ENCODE data around the gene NEURL3.

Gene NEURL3

GRCh38 chr2:96527286-96528005 is 22.3 kb upstream of the NEURL3 start:
- DNase-seq (ENCODE audit: low read depth): peak; percentile 50

- DNase-seq (ENCODE audit: low read depth): no peak
Observed at GRCh38 chr2:96526615-96527285, 21.6 kb upstream of the NEURL3 start.

GRCh38 chr2:96526101-96526591 is 21.0 kb upstream of the NEURL3 start:
- no peak for DNase-seq (ENCODE audit: low read depth)

- DNase-seq (ENCODE audit: low read depth): no peak
Observed at GRCh38 chr2:96525211-96525507, 20.0 kb upstream of the NEURL3 start.

GRCh38 chr2:96524482-96525210 is 19.5 kb upstream of the NEURL3 start:
- no peak for DNase-seq (ENCODE audit: low read depth)

GRCh38 chr2:96523659-96524481 is 18.7 kb upstream of the NEURL3 start:
- DNase-seq (ENCODE audit: low read depth): no peak

- no peak for DNase-seq (ENCODE audit: low read depth)
Observed at GRCh38 chr2:96522304-96523203, 17.4 kb upstream of the NEURL3 start.

GRCh38 chr2:96521219-96521618 is 16.1 kb upstream of the NEURL3 start:
- DNase-seq (ENCODE audit: low read depth): no peak

GRCh38 chr2:96520697-96521096 is 15.5 kb upstream of the NEURL3 start:
- DNase-seq (ENCODE audit: low read depth): no peak

- no peak for DNase-seq (ENCODE audit: low read depth)
Observed at GRCh38 chr2:96520231-96520630, 15.1 kb upstream of the NEURL3 start.

GRCh38 chr2:96517079-96517478 is 11.9 kb upstream of the NEURL3 start:
- no peak for DNase-seq (ENCODE audit: low read depth)

- DNase-seq (ENCODE audit: low read depth): no peak
Observed at GRCh38 chr2:96514521-96514920, 9.4 kb upstream of the NEURL3 start.

- DNase-seq (ENCODE audit: low read depth): no peak
Observed at GRCh38 chr2:96512341-96512740, 7.2 kb upstream of the NEURL3 start.

GRCh38 chr2:96511851-96512250 is 6.7 kb upstream of the NEURL3 start:
- DNase-seq (ENCODE audit: low read depth): no peak

GRCh38 chr2:96510931-96511595 is 5.9 kb upstream of the NEURL3 start:
- DNase-seq (ENCODE audit: low read depth): no peak

GRCh38 chr2:96509847-96510230 is 4.7 kb upstream of the NEURL3 start:
- no peak for DNase-seq (ENCODE audit: low read depth)

GRCh38 chr2:96509114-96509846 is 4.1 kb upstream of the NEURL3 start:
- peak; percentile 23 for DNase-seq (ENCODE audit: low read depth)

GRCh38 chr2:96508521-96509113 is 3.5 kb upstream of the NEURL3 start:
- DNase-seq (ENCODE audit: low read depth): no peak

GRCh38 chr2:96507957-96508520 is 2.9 kb upstream of the NEURL3 start:
- DNase-seq (ENCODE audit: low read depth): peak; percentile 83

All from stimulated activated CD4-positive, alpha-beta T cell treated with anti-CD3 and anti-CD28 coated beads, Interleukin-2, amount 100 ng/mL, for 4 hours (primary cell).